ENCODE results near the gene F13A1.

DNA sequence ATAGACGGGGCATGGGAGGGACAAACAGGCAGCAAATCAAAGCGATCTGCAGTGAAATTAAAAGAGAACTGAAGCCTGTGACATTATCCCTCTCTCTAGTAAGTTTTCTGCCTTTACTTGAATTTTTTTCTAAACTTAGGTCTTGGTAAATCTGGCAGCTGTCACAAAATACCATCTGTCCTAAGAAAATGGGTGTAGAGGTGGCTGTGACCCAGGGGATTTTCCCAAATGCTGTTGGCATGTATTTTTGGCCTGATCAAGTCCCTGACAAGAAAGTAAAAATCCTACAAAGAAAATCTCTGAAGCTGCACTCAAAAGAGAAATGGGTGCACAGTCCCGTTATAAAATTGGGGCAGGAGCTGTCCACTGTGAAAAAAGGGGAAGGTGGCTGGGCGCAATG is 30.2 kb upstream of the F13A1 start:
- TF ChIP-seq EP300 (IDR thresholded peaks at IDR 0.05) (no peak), POLR2A (IDR thresholded peaks at IDR 0.05) (no peak), POLR2AphosphoS5 (IDR thresholded peaks at IDR 0.05) (no peak)
- TF ChIP-seq, protein P1, sequence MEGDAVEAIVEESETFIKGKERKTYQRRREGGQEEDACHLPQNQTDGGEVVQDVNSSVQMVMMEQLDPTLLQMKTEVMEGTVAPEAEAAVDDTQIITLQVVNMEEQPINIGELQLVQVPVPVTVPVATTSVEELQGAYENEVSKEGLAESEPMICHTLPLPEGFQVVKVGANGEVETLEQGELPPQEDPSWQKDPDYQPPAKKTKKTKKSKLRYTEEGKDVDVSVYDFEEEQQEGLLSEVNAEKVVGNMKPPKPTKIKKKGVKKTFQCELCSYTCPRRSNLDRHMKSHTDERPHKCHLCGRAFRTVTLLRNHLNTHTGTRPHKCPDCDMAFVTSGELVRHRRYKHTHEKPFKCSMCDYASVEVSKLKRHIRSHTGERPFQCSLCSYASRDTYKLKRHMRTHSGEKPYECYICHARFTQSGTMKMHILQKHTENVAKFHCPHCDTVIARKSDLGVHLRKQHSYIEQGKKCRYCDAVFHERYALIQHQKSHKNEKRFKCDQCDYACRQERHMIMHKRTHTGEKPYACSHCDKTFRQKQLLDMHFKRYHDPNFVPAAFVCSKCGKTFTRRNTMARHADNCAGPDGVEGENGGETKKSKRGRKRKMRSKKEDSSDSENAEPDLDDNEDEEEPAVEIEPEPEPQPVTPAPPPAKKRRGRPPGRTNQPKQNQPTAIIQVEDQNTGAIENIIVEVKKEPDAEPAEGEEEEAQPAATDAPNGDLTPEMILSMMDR (IDR thresholded peaks at IDR 0.05), result no peak

Data from suprapubic skin (tissue), 4 donors.